BJ (cell line): ENCODE data around the gene PTPRK. TPM values are rescaled to one million over a fixed set of nuclear protein-coding genes. Genes with fewer than 3 reads are reported as not detected.

Experiments
- CTCF ChIA-PET: fragments of 350-600 bp; formaldehyde crosslinking; extraction: SDS; loops from one replicate; lab custom pipeline; 2021; ENCODE audit warnings: antibody characterized with exemption, inconsistent platforms; lab: Yijun Ruan, JAX
- POLR2A ChIA-PET: fragments of 300-600 bp; sonication (Branson Sonifier 250); formaldehyde crosslinking; extraction: SDS; loops from one replicate; lab custom pipeline; 2021; ENCODE audit warnings: antibody characterized with exemption; lab: Charles Lee
- DNase-seq: peaks from one replicate; pipeline ENCODE4 v3.0.0-alpha.2; 2011; ENCODE audit warnings: low read depth
- H3K27me3 ChIP-seq: 2 replicates; pipeline ENCODE4 v1.6.0; 2011; ENCODE audit warnings: low read length; ENCODE audit not compliant: control insufficient read depth, insufficient read depth
- H3K36me3 ChIP-seq: 2 replicates; pipeline ENCODE4 v1.5.1; 2011; ENCODE audit warnings: low read length; ENCODE audit not compliant: control insufficient read depth, insufficient read depth
- H3K4me3 ChIP-seq: 2 replicates; pipeline ENCODE4 v1.5.1; 2011; ENCODE audit warnings: low read depth, mild to moderate bottlenecking, control low read depth, low read length
- polyA plus RNA-seq: library from polyadenylated mRNA; depleted of rRNA; stranded (reverse); fragments of >200 nt; gene quantifications from 2 replicates; pipeline ENCODE4 v1.2.3, GENCODE V29; 2011
- TF ChIP-seq, protein P1 (sequence below): IDR thresholded peaks from 2 replicates; pipeline ENCODE4 v1.5.1; 2011; ENCODE audit warnings: low read depth, mild to moderate bottlenecking, control low read depth, inconsistent platforms, low read length, moderate library complexity; ENCODE audit not compliant: insufficient read depth

The PTPRK gene
- polyA plus RNA-seq, 1 experiment = 18.5 TPM

GRCh38 chr6:128280960-128281359 lies 239.4 kb downstream of the PTPRK start:
- no peaks in the 10 kb centered on the region for H3K27me3 ChIP-seq
- DNase-seq = no peak
- ChIA-PET POLR2A (no interaction called here), CTCF (no interaction called here)
- H3K4me3 ChIP-seq = no peak overlapping the region
- H3K36me3 ChIP-seq = no peaks in the 10 kb centered on the region
- TF ChIP-seq, protein P1, sequence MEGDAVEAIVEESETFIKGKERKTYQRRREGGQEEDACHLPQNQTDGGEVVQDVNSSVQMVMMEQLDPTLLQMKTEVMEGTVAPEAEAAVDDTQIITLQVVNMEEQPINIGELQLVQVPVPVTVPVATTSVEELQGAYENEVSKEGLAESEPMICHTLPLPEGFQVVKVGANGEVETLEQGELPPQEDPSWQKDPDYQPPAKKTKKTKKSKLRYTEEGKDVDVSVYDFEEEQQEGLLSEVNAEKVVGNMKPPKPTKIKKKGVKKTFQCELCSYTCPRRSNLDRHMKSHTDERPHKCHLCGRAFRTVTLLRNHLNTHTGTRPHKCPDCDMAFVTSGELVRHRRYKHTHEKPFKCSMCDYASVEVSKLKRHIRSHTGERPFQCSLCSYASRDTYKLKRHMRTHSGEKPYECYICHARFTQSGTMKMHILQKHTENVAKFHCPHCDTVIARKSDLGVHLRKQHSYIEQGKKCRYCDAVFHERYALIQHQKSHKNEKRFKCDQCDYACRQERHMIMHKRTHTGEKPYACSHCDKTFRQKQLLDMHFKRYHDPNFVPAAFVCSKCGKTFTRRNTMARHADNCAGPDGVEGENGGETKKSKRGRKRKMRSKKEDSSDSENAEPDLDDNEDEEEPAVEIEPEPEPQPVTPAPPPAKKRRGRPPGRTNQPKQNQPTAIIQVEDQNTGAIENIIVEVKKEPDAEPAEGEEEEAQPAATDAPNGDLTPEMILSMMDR = no peak

DNA sequence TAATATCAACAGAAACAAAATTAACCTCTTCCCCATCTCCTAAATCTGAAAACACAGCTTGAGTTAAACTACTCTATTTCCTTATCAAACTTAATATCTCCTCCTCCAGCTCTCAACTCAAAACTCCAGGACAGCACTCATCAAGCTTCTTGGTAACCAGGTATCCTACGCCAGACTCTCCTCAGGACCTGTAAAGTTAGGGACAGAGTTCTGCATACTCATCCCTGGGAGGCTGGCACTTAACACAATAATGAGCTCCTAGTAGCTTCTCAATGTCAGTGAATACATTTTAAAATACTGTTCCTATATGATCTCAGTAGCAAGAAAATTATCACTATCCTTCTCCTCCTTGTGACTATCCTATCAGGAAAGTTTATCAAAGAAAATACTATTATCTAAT lies 240.3 kb downstream of the PTPRK start:
- TF ChIP-seq, protein P1 = no peak
- Histone ChIP-seq H3K36me3 (no peaks in the 10 kb centered on the region), H3K4me3 (no peak overlapping the region), H3K27me3 (no peaks in the 10 kb centered on the region)
- DNase-seq = no peak
- ChIA-PET POLR2A (no interaction called here), CTCF (interaction anchor here (1.0 kb wide), 1 partner anchor 9 kb away, joined by 5 read pairs; no protein-coding TSS in a partner anchor)

GRCh38 chr6:128278836-128279235 lies 241.6 kb downstream of the PTPRK start:
- POLR2A ChIA-PET = no interaction called here
- no peak for DNase-seq
- CTCF ChIA-PET = no interaction called here
- no peaks in the 10 kb centered on the region for H3K27me3 ChIP-seq
- H3K36me3 ChIP-seq = no peaks in the 10 kb centered on the region
- TF ChIP-seq, protein P1 = no peak
- H3K4me3 ChIP-seq = no peak overlapping the region

- Histone ChIP-seq H3K4me3 (no peak overlapping the region), H3K27me3 (no peaks in the 10 kb centered on the region), H3K36me3 (no peaks in the 10 kb centered on the region)
- DNase-seq = no peak
- TF ChIP-seq, protein P1 = no peak
- ChIA-PET CTCF (interaction anchor here (1.2 kb wide), 1 partner anchor 18 kb away, joined by 3 read pairs; no protein-coding TSS in a partner anchor), POLR2A (no interaction called here)
Measured at GRCh38 chr6:128277379-128277778, 243.0 kb downstream of the PTPRK start.

DNA sequence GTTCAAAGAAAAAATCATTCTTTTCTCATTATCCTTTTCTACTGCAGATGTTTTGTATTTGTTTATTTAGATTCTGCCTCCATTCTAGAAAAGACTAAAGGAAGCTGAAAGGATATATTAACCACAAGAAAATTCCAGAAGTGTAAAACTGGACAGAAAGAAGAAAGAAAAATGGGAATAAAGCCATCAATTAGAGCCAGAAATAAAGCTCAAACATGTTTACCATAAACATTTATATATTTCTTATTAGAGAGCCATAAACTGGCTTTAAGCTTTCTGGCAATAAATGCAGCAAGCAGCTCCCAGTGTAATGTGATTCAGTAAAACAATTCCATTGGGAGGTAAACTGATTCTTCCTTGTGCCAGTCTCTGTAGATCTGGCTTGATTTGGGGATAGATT lies 244.1 kb downstream of the PTPRK start:
- ChIA-PET POLR2A (no interaction called here), CTCF (interaction anchor here (0.6 kb wide), 1 partner anchor 82 kb away, joined by 3 read pairs; no protein-coding TSS in a partner anchor)
- Histone ChIP-seq H3K36me3 (no peaks in the 10 kb centered on the region), H3K27me3 (no peaks in the 10 kb centered on the region), H3K4me3 (no peak overlapping the region)
- no peak for DNase-seq
- TF ChIP-seq, protein P1 = no peak
